H1 (cell line): Measurements from ENCODE around the gene EPN2. TPM values are rescaled to one million over a fixed set of nuclear protein-coding genes. Genes with fewer than 3 reads are reported as not detected.

Source experiments
- CBX5 ChIP-seq: fragments of 300-800, 300-1000 bp; sonication (generic); IDR thresholded peaks from 2 replicates; pipeline ENCODE4 v1.7.1; 2016; ENCODE audit warnings: antibody characterized with exemption, low read length, low read depth
- CTCF ChIP-seq, 3 experiments: IDR thresholded peaks; 1 replicate in 2 of 3; 2 replicates in 1 of 3; pipeline versions ENCODE4 v1.5.1 to v1.6.1; 2011; ENCODE audit warnings: low read length in 3 of 3, mild to moderate bottlenecking in 3 of 3, inconsistent platforms in 2 of 3, low read depth in 1 of 3, moderate library complexity in 1 of 3; ENCODE audit not compliant: insufficient read depth in 1 of 3; ENCODE audit errors: control extremely low read depth in 1 of 3
- POLR2AphosphoS5 ChIP-seq: IDR thresholded peaks from 2 replicates; pipeline ENCODE4 v1.6.1; 2011; ENCODE audit warnings: low read depth, low read length
- RNF2 ChIP-seq: fragments of 200-900, 300-1000 bp; sonication (generic); IDR thresholded peaks from 2 replicates; pipeline ENCODE4 v1.7.1; 2016; ENCODE audit warnings: borderline replicate concordance, low read depth, mild to moderate bottlenecking, antibody characterized with exemption, low read length; ENCODE audit not compliant: poor library complexity, severe bottlenecking; ENCODE audit errors: missing control alignments
- YY1 ChIP-seq: IDR thresholded peaks from 2 replicates; pipeline ENCODE4 v1.6.1; 2011; ENCODE audit warnings: low read depth, mild to moderate bottlenecking, low read length
- polyA plus RNA-seq, 7 experiments: library from polyadenylated mRNA; depleted of rRNA in 3 of 7; stranded (reverse) in 5 of 7; unstranded in 2 of 7; fragments of >200 nt in 5 of 7; fragments of 200-250 nt in 2 of 7; gene quantifications; 1 replicate in 5 of 7; 2 replicates in 1 of 7; 4 replicates in 1 of 7; pipeline versions ENCODE4 v1.2.1 to v1.2.3, GENCODE V29; 2011 to 2013; ENCODE audit warnings: missing spikeins in 2 of 7, mixed read lengths in 2 of 7
- total RNA-seq: library from RNA; stranded (reverse); fragmentation: NEBNext Ultra II Directional; extraction: Animal tissue kit (Norgen Biotek cat#: 25700); gene quantifications from 2 replicates; pipeline ENCODE4 v1.2.1, GENCODE V29; 2021
- TF ChIP-seq, protein P1 (sequence below): fragments of 300-600 bp; sonication (generic); IDR thresholded peaks from 2 replicates; pipeline ENCODE4 v1.7.1; 2012; ENCODE audit warnings: low read length, moderate library complexity, mild to moderate bottlenecking, inconsistent platforms; ENCODE audit not compliant: insufficient replicate concordance
- TF ChIP-seq, protein P2 (sequence below): IDR thresholded peaks from 2 replicates; pipeline ENCODE4 v1.6.1; 2011; ENCODE audit warnings: low read depth, mild to moderate bottlenecking, low read length; ENCODE audit not compliant: insufficient read depth

EPN2 gene
- total and polyA plus RNA-seq, 2 of the 8 experiments (the other 6 are each of a cell fraction or from before 2014, with no cell fraction given) = 28.7 to 55.8 TPM

- TF ChIP-seq, protein P1, sequence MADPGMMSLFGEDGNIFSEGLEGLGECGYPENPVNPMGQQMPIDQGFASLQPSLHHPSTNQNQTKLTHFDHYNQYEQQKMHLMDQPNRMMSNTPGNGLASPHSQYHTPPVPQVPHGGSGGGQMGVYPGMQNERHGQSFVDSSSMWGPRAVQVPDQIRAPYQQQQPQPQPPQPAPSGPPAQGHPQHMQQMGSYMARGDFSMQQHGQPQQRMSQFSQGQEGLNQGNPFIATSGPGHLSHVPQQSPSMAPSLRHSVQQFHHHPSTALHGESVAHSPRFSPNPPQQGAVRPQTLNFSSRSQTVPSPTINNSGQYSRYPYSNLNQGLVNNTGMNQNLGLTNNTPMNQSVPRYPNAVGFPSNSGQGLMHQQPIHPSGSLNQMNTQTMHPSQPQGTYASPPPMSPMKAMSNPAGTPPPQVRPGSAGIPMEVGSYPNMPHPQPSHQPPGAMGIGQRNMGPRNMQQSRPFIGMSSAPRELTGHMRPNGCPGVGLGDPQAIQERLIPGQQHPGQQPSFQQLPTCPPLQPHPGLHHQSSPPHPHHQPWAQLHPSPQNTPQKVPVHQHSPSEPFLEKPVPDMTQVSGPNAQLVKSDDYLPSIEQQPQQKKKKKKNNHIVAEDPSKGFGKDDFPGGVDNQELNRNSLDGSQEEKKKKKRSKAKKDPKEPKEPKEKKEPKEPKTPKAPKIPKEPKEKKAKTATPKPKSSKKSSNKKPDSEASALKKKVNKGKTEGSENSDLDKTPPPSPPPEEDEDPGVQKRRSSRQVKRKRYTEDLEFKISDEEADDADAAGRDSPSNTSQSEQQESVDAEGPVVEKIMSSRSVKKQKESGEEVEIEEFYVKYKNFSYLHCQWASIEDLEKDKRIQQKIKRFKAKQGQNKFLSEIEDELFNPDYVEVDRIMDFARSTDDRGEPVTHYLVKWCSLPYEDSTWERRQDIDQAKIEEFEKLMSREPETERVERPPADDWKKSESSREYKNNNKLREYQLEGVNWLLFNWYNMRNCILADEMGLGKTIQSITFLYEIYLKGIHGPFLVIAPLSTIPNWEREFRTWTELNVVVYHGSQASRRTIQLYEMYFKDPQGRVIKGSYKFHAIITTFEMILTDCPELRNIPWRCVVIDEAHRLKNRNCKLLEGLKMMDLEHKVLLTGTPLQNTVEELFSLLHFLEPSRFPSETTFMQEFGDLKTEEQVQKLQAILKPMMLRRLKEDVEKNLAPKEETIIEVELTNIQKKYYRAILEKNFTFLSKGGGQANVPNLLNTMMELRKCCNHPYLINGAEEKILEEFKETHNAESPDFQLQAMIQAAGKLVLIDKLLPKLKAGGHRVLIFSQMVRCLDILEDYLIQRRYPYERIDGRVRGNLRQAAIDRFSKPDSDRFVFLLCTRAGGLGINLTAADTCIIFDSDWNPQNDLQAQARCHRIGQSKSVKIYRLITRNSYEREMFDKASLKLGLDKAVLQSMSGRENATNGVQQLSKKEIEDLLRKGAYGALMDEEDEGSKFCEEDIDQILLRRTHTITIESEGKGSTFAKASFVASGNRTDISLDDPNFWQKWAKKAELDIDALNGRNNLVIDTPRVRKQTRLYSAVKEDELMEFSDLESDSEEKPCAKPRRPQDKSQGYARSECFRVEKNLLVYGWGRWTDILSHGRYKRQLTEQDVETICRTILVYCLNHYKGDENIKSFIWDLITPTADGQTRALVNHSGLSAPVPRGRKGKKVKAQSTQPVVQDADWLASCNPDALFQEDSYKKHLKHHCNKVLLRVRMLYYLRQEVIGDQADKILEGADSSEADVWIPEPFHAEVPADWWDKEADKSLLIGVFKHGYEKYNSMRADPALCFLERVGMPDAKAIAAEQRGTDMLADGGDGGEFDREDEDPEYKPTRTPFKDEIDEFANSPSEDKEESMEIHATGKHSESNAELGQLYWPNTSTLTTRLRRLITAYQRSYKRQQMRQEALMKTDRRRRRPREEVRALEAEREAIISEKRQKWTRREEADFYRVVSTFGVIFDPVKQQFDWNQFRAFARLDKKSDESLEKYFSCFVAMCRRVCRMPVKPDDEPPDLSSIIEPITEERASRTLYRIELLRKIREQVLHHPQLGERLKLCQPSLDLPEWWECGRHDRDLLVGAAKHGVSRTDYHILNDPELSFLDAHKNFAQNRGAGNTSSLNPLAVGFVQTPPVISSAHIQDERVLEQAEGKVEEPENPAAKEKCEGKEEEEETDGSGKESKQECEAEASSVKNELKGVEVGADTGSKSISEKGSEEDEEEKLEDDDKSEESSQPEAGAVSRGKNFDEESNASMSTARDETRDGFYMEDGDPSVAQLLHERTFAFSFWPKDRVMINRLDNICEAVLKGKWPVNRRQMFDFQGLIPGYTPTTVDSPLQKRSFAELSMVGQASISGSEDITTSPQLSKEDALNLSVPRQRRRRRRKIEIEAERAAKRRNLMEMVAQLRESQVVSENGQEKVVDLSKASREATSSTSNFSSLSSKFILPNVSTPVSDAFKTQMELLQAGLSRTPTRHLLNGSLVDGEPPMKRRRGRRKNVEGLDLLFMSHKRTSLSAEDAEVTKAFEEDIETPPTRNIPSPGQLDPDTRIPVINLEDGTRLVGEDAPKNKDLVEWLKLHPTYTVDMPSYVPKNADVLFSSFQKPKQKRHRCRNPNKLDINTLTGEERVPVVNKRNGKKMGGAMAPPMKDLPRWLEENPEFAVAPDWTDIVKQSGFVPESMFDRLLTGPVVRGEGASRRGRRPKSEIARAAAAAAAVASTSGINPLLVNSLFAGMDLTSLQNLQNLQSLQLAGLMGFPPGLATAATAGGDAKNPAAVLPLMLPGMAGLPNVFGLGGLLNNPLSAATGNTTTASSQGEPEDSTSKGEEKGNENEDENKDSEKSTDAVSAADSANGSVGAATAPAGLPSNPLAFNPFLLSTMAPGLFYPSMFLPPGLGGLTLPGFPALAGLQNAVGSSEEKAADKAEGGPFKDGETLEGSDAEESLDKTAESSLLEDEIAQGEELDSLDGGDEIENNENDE = no peak
- no peak for TF ChIP-seq RNF2
- TF ChIP-seq CBX5 = no peak
- TF ChIP-seq CTCF (IDR thresholded peaks at IDR 0.05; ENCODE audit: control extremely low read depth in 1 of 3, insufficient read depth in 1 of 3, low read depth in 1 of 3, low read length in 3 of 3) = no peak
- TF ChIP-seq, protein P2, sequence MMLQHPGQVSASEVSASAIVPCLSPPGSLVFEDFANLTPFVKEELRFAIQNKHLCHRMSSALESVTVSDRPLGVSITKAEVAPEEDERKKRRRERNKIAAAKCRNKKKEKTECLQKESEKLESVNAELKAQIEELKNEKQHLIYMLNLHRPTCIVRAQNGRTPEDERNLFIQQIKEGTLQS = no peak
- no peak for TF ChIP-seq YY1
- TF ChIP-seq POLR2AphosphoS5 = no peak
- TF ChIP-seq, all 59 proteins: peak for 0
Measured at GRCh38 chr17:19264681-19265080, 27.5 kb downstream of the EPN2 start (continued).
